GM21381 (cell line): ENCODE results near the gene PDRG1.
"Not testable (repeated sequence)": the region's sequence is repeated elsewhere in the genome, so short reads cannot be mapped to it uniquely, and the experiment has no call there.

Experiments used
- ATAC-seq: cut with Tn5 transposase; IDR thresholded peaks from one replicate; pipeline ENCODE4 v1.9.1; 2021; ENCODE audit warnings: mild to moderate bottlenecking, moderate library complexity; ENCODE audit not compliant: unreplicated experiment

Gene PDRG1

DNA sequence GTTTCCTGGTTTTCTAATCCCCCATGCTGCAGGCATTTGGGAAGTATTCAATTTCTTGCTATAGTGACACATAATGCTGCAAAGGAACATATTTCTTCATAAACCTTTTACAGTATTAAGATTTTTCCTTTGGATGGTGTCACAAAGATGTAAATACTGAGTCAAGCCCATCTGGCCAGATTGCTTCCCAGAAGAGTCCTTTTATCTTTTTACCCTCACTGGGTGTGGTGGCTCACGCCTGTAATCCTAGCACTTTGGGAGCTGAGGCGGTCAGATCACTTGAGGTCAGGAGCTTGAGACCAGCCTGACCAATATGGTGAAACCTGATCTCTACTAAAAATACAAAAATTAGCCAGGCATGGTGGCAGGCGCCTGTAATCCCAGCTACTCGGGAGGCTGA is 22.2 kb downstream of the PDRG1 start:
- not testable (repeated sequence) for ATAC-seq

DNA sequence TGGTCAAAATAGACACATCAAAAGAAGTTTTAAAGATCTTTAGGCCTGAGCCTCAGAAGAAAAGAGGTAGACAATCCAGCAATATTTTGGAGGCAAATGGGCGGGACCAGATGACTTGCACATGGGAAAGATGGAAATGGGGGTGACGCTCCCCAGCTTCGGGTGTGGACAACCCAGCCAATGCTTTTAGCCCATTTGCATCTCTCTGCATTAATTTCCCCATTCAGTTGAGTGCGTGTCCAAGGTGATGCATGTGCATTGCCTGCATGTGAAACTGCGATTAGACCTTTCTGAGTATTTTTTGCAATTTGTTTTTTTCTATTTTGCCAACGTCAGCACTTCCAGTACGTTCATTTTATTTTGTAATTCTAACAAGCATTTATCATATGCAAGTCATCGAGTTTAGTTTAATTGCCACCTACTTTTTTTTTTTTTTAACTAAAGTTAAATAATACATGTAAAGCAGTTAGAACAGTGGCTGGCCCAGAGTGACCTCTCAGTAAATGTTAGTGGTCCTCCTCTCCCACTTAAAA is 24.2 kb downstream of the PDRG1 start:
- no peak for ATAC-seq

DNA sequence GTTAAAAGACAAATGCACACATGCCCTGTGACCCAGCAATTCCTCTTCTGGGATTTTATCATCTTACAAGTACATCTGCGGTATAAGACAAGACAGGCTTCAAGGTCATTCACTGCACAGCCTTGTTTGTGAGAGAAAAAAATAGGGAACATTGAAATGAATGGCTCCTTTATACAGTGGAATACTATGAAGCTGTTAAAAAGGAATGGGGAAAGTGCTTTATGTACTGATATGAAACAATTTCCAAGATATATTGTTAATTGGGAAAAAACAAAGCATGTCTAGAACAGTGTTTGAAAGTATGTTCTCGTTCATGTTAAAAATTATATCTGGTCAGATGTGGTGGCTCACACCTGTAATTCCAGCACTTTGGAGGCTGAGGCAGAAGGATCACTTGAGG is 25.4 kb downstream of the PDRG1 start:
- ATAC-seq: no peak

DNA sequence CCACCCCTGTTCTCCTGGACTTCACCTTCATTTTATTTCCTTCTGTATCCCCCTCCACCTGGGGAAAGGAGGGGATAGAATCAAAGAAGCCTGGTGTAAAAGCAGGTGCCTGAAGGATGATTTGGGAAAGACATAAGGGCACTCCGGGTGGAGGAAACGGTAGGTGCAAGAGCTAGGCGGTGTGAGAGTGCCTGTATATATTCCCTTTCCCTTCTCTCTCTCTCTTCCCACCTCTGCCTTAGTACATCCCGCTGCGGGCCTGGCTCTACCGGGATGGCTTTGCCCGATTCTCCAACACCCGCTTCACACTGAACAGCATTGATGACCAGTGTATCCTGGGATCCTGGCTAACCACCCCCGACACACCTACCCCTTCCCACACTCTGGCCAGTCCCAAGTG is 26.2 kb downstream of the PDRG1 start:
- ATAC-seq: no peak

DNA sequence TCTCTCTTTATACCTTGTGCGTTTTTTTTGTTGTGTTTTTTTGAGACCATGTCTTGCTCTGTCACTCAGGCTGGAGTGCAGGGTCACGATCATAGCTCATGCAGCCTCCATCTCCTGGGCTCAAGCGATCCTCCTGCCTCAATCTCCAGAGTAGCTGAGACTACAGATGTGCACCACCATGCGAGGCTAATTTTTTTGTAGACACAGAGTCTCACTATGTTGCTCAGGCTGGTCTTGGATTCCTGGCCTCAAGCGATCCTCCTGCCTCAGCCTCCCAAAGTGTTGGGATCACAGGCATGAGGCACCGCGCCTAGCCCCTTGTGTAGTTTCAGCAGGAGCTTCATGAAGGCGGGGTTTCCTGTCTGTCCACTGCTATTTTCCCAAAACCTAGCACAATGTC is 27.3 kb downstream of the PDRG1 start:
- no peak for ATAC-seq

DNA sequence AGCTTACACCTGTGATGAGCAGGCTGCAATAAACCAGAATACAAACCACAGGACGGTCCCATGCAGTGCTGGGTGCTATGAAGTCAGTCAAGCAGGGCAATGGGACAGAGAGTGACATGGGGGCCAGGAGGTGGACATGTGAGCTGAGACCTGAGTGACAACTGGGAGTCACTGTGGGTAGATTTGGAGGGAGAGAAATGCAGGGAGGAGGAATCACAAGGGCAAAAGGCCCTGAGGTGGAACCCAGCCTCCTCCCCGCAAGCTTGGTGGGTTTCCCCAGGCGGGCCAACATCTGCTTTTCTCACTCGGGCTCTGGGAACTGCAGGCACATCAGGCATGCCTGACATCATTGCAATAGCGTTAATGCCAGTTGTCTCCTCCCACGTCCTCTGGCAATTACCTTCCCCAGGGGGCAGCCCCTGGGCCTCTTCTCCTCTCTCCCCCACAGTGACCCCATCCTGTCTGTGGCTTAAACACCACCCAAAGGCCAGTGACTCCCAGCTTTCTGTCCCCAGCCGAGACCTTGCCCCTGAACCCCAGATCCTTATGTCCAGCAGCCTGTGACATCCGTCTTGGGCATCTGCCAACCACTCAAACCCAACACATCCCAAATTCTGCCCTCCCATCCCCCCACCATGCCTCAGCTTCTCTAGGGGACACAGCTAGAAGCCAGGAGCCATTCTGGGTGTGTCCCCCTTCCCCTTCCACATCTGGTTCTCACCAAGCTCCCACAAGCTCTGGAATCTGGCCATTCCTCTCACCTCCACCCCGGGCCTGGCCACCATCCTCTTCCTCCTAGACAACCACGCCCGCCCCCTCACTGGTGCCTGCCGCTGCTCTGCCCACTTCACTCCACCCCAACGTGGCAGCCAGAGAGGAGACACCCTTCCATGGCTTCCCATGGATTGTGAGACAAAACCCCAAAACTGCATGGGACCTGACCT is 28.2 kb downstream of the PDRG1 start:
- peak; percentile 65 for ATAC-seq

DNA sequence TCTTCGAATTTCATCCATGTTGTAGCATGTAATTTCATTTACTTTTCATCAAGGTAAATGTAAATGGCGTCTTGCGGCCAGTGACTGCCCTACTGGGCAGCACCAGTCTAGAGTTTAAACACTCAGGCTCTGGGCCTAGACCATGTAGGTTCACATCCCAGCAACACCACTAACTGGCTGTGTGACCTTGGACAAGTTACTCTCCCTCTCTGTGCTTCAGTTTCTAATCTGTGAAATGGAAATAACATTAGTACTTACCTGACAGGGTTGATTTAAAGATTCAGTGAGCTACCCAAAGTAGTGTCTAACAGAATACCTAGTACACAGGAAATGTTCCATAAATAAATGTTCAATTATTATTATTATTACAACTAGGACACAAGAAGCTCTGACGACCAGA is 29.3 kb downstream of the PDRG1 start:
- ATAC-seq: no peak

DNA sequence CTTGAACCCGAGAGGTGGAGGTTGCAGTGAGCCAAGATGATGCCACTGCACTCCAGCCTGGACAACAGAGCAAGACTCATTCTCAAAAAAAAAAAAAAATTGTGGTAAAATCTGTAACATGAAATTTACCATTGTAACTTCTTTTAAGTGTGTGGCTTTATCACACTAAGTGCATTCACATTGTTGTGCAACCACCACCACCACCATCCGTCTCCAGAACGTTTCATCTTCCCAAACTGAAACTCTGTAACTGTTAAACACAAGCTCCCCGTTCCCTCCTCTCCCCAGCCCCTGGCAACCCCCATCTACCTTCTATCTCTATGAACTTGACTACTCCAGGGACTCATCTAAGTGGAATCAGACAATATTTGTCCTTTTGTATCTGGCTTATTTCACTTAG is 29.7 kb downstream of the PDRG1 start:
- ATAC-seq: no peak

DNA sequence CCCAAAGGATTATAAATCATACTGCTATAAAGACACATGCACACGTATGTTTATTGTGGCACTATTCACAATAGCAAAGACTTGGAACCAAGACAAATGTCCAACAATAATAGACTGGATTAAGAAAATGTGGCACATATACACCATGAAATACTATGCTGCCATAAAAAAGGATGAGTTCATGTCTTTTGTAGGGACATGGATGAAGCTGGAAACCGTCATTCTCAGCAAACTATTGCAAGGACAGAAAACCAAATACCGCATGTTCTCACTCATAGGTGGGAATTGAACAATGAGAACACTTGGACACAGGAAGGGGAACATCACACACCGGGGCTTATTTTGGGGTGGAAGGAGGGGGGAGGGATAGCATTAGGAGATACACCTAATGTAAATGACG is 30.4 kb downstream of the PDRG1 start:
- not testable (repeated sequence) for ATAC-seq

DNA sequence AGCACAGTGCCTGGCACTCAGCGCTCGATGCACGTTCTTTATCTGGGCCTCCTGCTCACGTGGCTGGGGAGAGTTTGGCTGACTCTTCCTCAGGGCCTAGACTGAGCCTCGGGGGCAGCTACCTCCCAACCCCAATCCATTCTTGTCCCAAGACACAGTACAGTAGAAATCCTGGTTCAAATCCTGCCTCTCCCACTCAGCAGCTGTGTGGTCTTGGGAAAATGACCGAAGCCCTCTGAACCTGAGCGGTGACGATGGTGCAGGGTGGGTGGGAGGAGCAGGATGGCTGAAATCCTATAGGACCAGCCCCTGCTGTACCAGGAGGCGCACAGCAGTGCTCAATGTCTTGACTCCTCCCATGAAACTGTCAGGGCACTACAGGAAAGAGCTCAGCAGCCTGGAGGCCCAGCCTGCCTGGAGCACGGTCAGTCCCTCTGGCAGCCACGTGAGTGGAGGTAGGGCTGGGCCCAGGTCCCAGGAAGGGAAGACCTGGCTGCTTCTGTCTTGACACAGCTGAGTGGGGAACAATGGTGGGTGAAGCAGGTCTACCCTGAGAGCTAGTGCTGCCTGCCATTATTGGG is 31.5 kb downstream of the PDRG1 start:
- no peak for ATAC-seq

DNA sequence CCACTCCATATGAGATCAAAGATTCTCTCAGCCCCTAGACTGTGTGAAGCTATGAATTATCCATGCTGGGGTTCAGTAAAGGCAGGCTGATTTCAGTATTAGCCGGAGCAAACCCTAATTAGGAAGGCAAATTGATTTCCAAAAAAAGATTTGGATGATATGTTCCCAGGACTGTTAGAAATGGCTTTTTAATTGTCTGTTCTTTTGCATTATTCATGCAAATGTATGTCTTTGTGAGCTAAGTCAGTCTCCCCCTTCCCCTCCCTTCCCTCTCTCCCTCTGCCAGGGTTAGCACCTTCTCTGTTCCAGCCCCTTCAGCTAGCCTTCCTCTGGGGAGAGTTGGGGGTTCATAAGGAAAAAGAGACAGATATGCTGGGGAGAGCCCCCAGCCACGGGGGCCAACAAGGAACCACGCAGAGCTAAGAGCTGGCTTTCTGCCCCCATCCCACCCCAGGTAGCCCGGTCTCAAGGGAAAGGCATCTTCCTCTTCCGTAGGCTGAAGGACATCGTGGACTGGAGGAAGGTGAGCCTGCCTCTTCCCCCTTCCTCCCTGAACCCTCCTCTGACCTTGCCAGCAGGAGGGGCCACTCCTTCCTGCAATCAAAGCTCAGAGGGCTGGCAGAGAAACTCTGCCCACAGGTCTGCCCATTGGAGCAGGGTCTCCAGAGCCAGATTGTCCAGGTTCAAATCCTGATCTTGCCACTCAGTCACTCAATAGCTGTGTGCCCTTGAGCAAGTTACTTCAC is 32.3 kb downstream of the PDRG1 start:
- ATAC-seq: no peak

DNA sequence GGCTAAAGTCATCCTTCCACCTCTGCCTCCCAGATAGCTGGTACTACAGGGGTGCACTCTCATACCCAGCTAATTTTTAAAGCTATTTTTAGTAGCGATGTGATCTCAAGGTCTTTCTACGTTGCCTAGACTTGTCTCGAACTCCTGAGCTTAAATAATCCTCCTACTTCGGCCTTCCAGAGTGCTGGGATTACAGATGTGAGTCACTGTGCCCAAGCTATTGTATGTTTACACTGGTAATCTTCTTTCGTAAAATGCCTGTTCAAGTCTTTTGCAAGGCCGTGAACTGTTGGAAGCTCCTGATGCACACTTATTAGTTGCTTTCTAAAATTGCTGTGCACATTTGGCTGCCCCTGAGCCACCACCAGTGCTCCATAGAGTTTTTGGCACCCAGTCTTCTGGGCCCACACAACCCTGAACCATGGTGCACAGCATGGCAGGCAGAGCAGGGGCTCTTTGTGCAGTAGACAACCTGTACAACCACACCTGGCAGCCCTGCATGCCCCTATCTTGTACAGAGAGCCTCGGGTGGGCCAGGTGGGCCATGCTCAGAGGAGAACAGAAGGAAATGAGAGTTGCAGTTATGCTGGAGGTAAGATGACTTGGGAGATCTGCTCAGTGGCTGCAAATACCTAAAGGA is 33.3 kb downstream of the PDRG1 start:
- no peak for ATAC-seq

DNA sequence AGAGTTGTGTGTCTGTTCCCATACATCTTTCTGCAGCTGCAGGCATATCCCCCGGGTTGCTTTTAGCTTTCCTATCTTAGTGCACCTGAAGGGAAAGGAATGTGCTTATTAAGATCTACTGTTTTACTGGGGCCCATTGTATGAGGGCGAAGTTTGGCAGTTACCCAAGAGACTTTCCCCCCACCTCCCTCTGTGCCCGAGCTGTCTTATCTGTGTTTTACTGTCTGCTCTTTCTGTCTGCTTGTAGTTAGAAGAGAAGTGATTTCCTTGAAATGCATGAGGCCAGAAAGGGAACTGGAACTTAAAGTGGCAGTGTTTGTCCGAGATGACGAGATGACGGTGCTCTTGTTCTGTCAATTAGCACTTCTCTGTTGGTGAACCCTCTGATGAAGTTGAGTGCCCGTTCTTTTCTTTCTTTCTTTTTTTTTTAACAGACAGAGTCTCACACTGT is 33.9 kb downstream of the PDRG1 start:
- not testable (repeated sequence) for ATAC-seq

DNA sequence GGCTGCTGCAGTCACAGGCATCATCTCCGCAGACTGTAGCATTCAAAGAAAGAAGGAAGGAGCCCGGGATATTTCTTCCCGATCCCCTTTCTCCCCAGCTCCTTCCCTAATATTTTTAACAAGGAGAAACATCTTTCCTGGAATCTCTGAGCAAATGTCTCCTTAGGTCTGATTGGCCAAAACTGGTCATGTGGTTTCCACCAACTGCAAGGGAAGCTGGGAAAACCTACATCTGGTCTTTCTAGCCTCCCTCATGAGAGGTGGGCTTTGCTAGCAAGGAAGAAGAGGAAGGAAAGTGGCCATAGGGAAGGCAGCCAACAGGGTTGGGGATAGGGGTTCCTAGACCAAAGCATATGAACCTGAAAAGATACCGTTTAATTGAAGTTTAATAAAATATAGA is 35.1 kb downstream of the PDRG1 start:
- no peak for ATAC-seq

DNA sequence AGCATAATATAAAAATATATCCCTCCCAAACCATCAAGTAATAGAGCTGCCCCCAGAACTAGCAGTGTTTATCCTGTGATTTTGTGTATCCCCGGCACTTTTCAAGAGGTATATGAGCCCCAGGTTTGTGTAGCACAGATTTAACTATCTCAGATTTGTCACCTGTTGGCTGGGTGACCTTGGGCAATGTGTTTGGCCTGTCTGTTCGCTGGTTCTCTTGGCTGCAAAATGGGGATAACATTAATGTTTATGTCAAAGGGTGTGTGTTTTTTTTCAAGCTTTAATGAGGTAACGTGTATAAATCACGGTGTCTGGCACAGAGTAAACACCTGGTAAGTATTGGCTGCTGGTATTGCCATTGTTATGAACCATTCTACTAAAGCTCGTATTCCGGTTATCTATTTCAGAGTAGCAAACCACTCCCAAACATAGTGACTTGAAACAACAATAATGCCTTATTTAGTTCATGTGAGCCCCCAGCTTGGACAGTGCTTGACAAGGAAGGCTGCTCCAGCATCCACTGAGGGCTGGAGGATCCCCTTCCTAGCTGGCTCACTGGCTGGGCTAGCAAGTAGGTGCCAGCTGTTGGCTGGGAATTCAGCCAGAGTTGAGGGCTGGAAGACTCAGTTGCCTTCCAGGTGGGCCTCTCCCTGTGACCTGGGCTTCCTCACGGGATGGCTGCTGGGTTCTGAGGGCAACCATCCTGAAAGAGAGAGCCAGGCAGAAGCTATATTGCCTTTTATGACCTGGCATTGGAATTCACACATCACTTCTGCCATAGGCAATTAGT is 36.2 kb downstream of the PDRG1 start:
- no peak for ATAC-seq

DNA sequence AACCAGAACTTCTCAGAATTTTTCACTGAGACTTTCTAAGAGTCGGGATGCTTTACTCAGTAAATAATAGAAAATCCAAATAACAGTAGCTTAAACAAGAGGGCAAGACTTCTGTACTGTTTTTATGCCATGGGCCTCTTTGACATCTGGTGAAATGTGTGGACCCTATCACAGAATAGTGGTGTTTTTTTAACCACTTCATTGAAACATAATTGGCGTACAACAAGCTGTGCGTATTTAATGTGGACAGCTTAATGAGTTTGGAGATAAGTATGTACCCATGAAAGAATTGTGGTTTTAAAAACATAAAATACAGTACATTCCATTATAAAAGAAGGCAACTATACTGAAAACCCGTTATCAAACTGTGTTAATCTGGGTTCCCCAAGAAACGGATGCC is 37.7 kb downstream of the PDRG1 start:
- no peak for ATAC-seq

DNA sequence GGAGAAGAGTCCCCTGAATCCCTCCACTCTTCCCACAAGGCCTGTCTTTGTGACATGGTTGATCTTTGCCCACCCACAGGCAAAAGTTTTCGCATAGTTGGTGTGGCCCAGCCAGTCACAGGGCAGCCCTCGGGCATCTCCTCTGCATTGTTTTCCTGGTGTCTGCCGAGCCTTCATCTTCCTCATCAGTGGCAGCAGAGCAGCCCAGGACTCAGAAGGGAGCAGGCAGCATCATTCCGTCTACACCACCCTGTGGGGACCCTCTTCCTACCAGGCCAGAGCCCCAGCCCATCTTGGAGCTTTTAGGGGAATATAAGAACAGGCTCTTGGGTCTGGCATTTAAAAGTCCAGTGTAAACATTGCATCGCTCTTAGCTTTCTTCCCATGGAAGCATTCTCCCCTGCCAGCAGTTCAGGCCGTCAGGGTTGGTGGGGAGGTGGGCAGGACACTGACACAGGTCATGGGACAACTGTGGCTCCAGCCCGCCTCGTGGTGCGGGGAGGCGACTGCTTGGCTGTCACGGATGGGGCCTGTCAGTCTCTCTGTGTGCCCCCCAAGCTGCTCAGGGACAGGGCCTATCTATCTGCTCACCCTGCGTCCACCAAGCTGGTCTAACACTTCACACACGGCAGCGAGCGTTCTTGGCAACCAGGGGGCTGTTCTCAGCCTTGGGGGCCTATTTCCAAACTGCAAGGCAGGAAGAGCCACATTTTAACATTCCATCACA is 38.3 kb downstream of the PDRG1 start:
- ATAC-seq: no peak

DNA sequence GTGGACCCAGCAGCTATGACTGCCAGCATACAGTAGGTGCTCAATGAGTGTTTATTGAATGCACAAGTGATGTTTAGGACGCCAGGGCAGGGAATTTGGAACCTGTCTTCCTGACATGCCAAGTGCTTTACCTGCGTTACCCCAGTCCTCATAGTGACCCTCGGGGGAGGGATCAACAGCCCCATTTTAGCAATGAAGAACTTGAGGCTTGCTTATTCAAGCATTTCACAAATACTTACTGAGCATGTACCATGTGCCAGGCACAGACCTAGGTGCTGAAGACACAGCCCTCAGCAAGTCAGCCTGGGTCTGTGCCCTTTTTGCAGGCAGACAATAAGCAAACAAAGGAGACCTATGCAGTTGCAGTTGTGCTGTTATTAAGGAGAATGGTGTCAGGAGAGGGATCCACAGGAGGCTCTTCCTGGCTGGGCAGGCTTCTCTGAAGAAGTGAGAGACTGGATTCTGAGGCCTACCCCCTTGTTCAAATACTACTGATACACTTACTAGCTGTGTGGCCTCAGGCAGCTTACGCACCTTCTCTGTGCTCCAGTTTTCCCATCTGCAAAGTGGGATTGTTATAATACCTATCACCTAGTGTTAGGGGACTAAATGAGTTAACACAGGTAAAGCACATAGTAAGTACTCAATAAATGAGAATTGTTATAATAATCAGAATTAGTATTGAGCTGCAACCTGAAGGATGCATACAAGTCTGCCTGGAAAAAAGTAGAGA is 41.6 kb downstream of the PDRG1 start:
- ATAC-seq: no peak
